GM23338 (cell line): ENCODE results near the gene PCK2.

ENCODE experiments used
- CREB1 ChIP-seq: fragments of 250-450 bp; sonication (Bioruptor Pico); IDR thresholded peaks from 2 replicates; pipeline ENCODE4 v1.5.0; 2020; ENCODE audit warnings: low read depth, mild to moderate bottlenecking, moderate library complexity
- CTCF ChIP-seq, 2 experiments: fragments of 200-600 bp in 1 of 2; sonication (generic) in 1 of 2; conservative IDR thresholded peaks; 2 replicates each; pipeline versions ENCODE4 v1.5.1 to v1.6.1; 2016 to 2017; ENCODE audit warnings: antibody characterized with exemption in 2 of 2, low read depth in 2 of 2, mild to moderate bottlenecking in 2 of 2, moderate library complexity in 1 of 2
- ETS1 ChIP-seq: IDR thresholded peaks from 2 replicates; pipeline ENCODE4 v1.6.1; 2016; ENCODE audit warnings: antibody characterized with exemption
- EZH2 ChIP-seq: fragments of 200-600 bp; sonication (generic); IDR thresholded peaks from one replicate; pipeline ENCODE4 v1.8.0; 2017; ENCODE audit warnings: antibody characterized with exemption, mild to moderate bottlenecking, low read depth; ENCODE audit not compliant: unreplicated experiment
- EZH2phosphoT487 ChIP-seq: fragments of 200-600 bp; sonication (generic); IDR thresholded peaks from one replicate; pipeline ENCODE4 v1.8.1; 2018; ENCODE audit warnings: antibody characterized with exemption; ENCODE audit not compliant: unreplicated experiment
- JUNB ChIP-seq: IDR thresholded peaks from one replicate; pipeline ENCODE4 v1.6.1; 2016; ENCODE audit warnings: antibody characterized with exemption; ENCODE audit not compliant: unreplicated experiment
- POLR2AphosphoS5 ChIP-seq: IDR thresholded peaks from 2 replicates; pipeline ENCODE4 v1.6.1; 2016; ENCODE audit warnings: antibody characterized with exemption, low read depth
- REST ChIP-seq: IDR thresholded peaks from one replicate; pipeline ENCODE4 v1.6.1; 2018; ENCODE audit warnings: antibody characterized with exemption; ENCODE audit not compliant: unreplicated experiment
- STAT1 ChIP-seq: IDR thresholded peaks from one replicate; pipeline ENCODE4 v1.6.1; 2016; ENCODE audit warnings: antibody characterized with exemption; ENCODE audit not compliant: unreplicated experiment
- ZNF114 ChIP-seq: fragments of 250-450 bp; sonication (Bioruptor Pico); IDR thresholded peaks from 2 replicates; pipeline ENCODE4 v1.5.0; 2020; ENCODE audit warnings: mild to moderate bottlenecking, moderate library complexity
- ZNF331 ChIP-seq: fragments of 250-450 bp; sonication (Bioruptor Pico); IDR thresholded peaks from 2 replicates; pipeline ENCODE4 v1.5.0; 2020; ENCODE audit warnings: low read depth, mild to moderate bottlenecking, moderate library complexity
- ZNF462 ChIP-seq: fragments of 250-450 bp; sonication (Bioruptor Pico); IDR thresholded peaks from 2 replicates; pipeline ENCODE4 v1.5.0; 2020; ENCODE audit warnings: mild to moderate bottlenecking, moderate library complexity

- TF ChIP-seq EZH2 (no peak), CTCF (conservative IDR thresholded peaks at IDR 0.05; ENCODE audit: low read depth in 2 of 2) (no peak), POLR2AphosphoS5 (no peak), JUNB (no peak), ETS1 (no peak), ZNF114 (CRISPR knock-in tag) (no peak), CREB1 (no peak), EZH2phosphoT487 (no peak), STAT1 (no peak), REST (no peak), ZNF331 (CRISPR knock-in tag) (no peak), ZNF462 (no peak)
Observed at GRCh38 chr14:24057867-24058259, 36.2 kb upstream of the PCK2 start.
